IMR-90 (cell line): ENCODE results near the gene CREB5. TPM values are rescaled to one million over a fixed set of nuclear protein-coding genes. Genes with fewer than 3 reads are reported as not detected.

Experiments
- ATAC-seq: fragments of 200-7000 bp; cut with Tn5 transposase; 2 replicates; pipeline ENCODE4 v1.9.1; 2020; ENCODE audit warnings: low read depth, mild to moderate bottlenecking, moderate library complexity
- BruUV-seq: library from RNA; stranded (reverse); fragments of 400-500 nt; replicated peaks from 2 replicates; lab custom pipeline; 2021; lab: Mats Ljungman, UMichigan
- CTCF ChIA-PET: fragments of 300-600 bp; formaldehyde crosslinking; extraction: SDS; loops from one replicate; lab custom pipeline; 2021; ENCODE audit warnings: antibody characterized with exemption; lab: Yijun Ruan, JAX
- POLR2A ChIA-PET: fragments of 300-600 bp; sonication (Branson Sonifier 250); formaldehyde crosslinking; loops from one replicate; lab custom pipeline; 2022; ENCODE audit warnings: antibody characterized with exemption; ENCODE audit not compliant: unreplicated experiment; lab: Charles Lee
- DNase-seq: peaks from one replicate; pipeline ENCODE4 v3.0.0; 2013
- H2AFZ ChIP-seq: replicated peaks from 2 replicates; pipeline ENCODE3; 2013; ENCODE audit warnings: low read length, mild to moderate bottlenecking; ENCODE audit not compliant: poor library complexity
- H2AK5ac ChIP-seq: 2 replicates; pipeline ENCODE4 v1.6.1; 2013; ENCODE audit warnings: low read depth, low read length, inconsistent platforms
- H2AK9ac ChIP-seq: replicated peaks from 2 replicates; pipeline ENCODE3; 2013; ENCODE audit warnings: mild to moderate bottlenecking, low read depth, low read length, moderate library complexity; ENCODE audit not compliant: poor library complexity
- H2BK120ac ChIP-seq: 2 replicates; pipeline ENCODE4 v1.6.1; 2013; ENCODE audit warnings: low read depth, low read length, inconsistent platforms
- H2BK15ac ChIP-seq: 3 replicates; pipeline ENCODE4 v1.6.1; 2013; ENCODE audit warnings: low read depth, low read length, inconsistent platforms
- H2BK20ac ChIP-seq: 2 replicates; pipeline ENCODE4 v1.6.1; 2013; ENCODE audit warnings: low read depth, mild to moderate bottlenecking, inconsistent platforms, low read length, moderate library complexity
- H2BK5ac ChIP-seq: 2 replicates; pipeline ENCODE4 v1.6.1; 2013; ENCODE audit warnings: mild to moderate bottlenecking, low read depth, low read length, inconsistent platforms; ENCODE audit not compliant: poor library complexity, severe bottlenecking
- H3K14ac ChIP-seq: replicated peaks from 2 replicates; pipeline ENCODE4 v1.6.1; 2013; ENCODE audit warnings: low read depth, low read length, inconsistent platforms
- H3K18ac ChIP-seq: 2 replicates; pipeline ENCODE4 v1.6.1; 2013; ENCODE audit warnings: low read depth, low read length, control low read depth
- H3K23ac ChIP-seq: 2 replicates; pipeline ENCODE4 v1.6.1; 2013; ENCODE audit warnings: low read depth, low read length, inconsistent platforms
- H3K27ac ChIP-seq: 2 replicates; pipeline ENCODE4 v1.5.1; 2013; ENCODE audit warnings: mild to moderate bottlenecking, control low read depth, low read length; ENCODE audit not compliant: insufficient read depth
- H3K27me3 ChIP-seq: 2 replicates; pipeline ENCODE4 v1.6.1; 2013; ENCODE audit warnings: low read length; ENCODE audit not compliant: control insufficient read depth, insufficient read depth
- H3K36me3 ChIP-seq: 2 replicates; pipeline ENCODE4 v1.6.1; 2013; ENCODE audit warnings: low read length, mixed read lengths; ENCODE audit not compliant: control insufficient read depth, insufficient read depth
- H3K4ac ChIP-seq: 2 replicates; pipeline ENCODE4 v1.6.1; 2013; ENCODE audit warnings: low read depth, low read length, inconsistent platforms
- H3K4me1 ChIP-seq: 2 replicates; pipeline ENCODE4 v1.6.1; 2013; ENCODE audit warnings: low read length, mixed read lengths; ENCODE audit not compliant: control insufficient read depth, insufficient read depth
- H3K4me2 ChIP-seq: 2 replicates; pipeline ENCODE4 v1.6.1; 2013; ENCODE audit warnings: low read depth, mild to moderate bottlenecking, control low read depth, low read length, moderate library complexity
- H3K4me3 ChIP-seq: 2 replicates; pipeline ENCODE4 v1.5.1; 2013; ENCODE audit warnings: low read depth, mild to moderate bottlenecking, control low read depth, low read length, moderate library complexity; ENCODE audit not compliant: insufficient read depth
- H3K56ac ChIP-seq: 2 replicates; pipeline ENCODE4 v1.6.1; 2013; ENCODE audit warnings: low read length, inconsistent platforms; ENCODE audit not compliant: insufficient read depth; ENCODE audit errors: extremely low read depth
- H3K79me1 ChIP-seq, 2 experiments: 2 replicates each; pipeline ENCODE4 v1.6.1; 2013; ENCODE audit warnings: low read length in 2 of 2, inconsistent platforms in 1 of 2, low read depth in 1 of 2
- H3K9ac ChIP-seq: 2 replicates; pipeline ENCODE4 v1.6.1; 2013; ENCODE audit warnings: low read depth, low read length, control low read depth
- H3K9me1 ChIP-seq: 2 replicates; pipeline ENCODE4 v1.6.1; 2013; ENCODE audit warnings: low read length, inconsistent platforms; ENCODE audit not compliant: insufficient read depth
- H3K9me3 ChIP-seq: 2 replicates; pipeline ENCODE4 v1.6.1; 2013; ENCODE audit warnings: low read length; ENCODE audit not compliant: control insufficient read depth, insufficient read depth
- H4K20me1 ChIP-seq: 2 replicates; pipeline ENCODE4 v1.6.1; 2013; ENCODE audit warnings: low read length, inconsistent platforms; ENCODE audit not compliant: insufficient read depth
- H4K5ac ChIP-seq: 2 replicates; pipeline ENCODE4 v1.6.1; 2013; ENCODE audit warnings: mild to moderate bottlenecking, low read depth, low read length, control low read depth
- H4K8ac ChIP-seq, 2 experiments: 2 replicates each; pipeline ENCODE4 v1.6.1; 2013; ENCODE audit warnings: low read depth in 2 of 2, low read length in 2 of 2, control low read depth in 1 of 2, inconsistent platforms in 1 of 2
- H4K91ac ChIP-seq: 2 replicates; pipeline ENCODE4 v1.6.1; 2013; ENCODE audit warnings: low read depth, low read length, inconsistent platforms; ENCODE audit not compliant: insufficient read depth
- BHLHE40 ChIP-seq: fragments of 150-350 bp; IDR thresholded peaks from 2 replicates; pipeline ENCODE4 v1.6.1; 2016; ENCODE audit warnings: mild to moderate bottlenecking, low read depth, low read length
- CEBPB ChIP-seq: IDR thresholded peaks from 2 replicates; pipeline ENCODE4 v1.6.1; 2012; ENCODE audit warnings: low read depth, low read length, improper control_type of control experiment
- CHD1 ChIP-seq: IDR thresholded peaks from 2 replicates; pipeline ENCODE4 v1.6.1; 2012; ENCODE audit warnings: low read depth, low read length, improper control_type of control experiment
- ELK1 ChIP-seq: fragments of 150-350 bp; IDR thresholded peaks from 2 replicates; pipeline ENCODE4 v1.6.1; 2016; ENCODE audit warnings: low read depth, mild to moderate bottlenecking, low read length, moderate library complexity, borderline replicate concordance
- FOS ChIP-seq: fragments of 150-350 bp; IDR thresholded peaks from 2 replicates; pipeline ENCODE4 v1.6.1; 2016; ENCODE audit warnings: low read depth, low read length
- MAZ ChIP-seq: IDR thresholded peaks from 2 replicates; pipeline ENCODE4 v1.6.1; 2012; ENCODE audit warnings: low read depth, mild to moderate bottlenecking, low read length, improper control_type of control experiment, moderate library complexity, borderline replicate concordance
- MXI1 ChIP-seq: IDR thresholded peaks from 2 replicates; pipeline ENCODE4 v1.6.1; 2012; ENCODE audit warnings: low read depth, mild to moderate bottlenecking, low read length, moderate library complexity, borderline replicate concordance
- NFE2L2 ChIP-seq: fragments of 150-350 bp; IDR thresholded peaks from 2 replicates; pipeline ENCODE4 v1.6.1; 2016; ENCODE audit warnings: low read depth, mild to moderate bottlenecking, low read length
- POLR2A ChIP-seq: IDR thresholded peaks from 2 replicates; pipeline ENCODE4 v1.6.1; 2012; ENCODE audit warnings: mild to moderate bottlenecking, low read depth, low read length
- RAD21 ChIP-seq: IDR thresholded peaks from 2 replicates; pipeline ENCODE4 v1.6.1; 2012; ENCODE audit warnings: low read length, improper control_type of control experiment
- RCOR1 ChIP-seq: IDR thresholded peaks from 2 replicates; pipeline ENCODE4 v1.6.1; 2012; ENCODE audit warnings: mild to moderate bottlenecking, low read length, improper control_type of control experiment; ENCODE audit not compliant: insufficient replicate concordance
- RFX5 ChIP-seq: IDR thresholded peaks from 2 replicates; pipeline ENCODE4 v1.8.0; 2012; ENCODE audit warnings: low read depth, mild to moderate bottlenecking, low read length, moderate library complexity
- SMC3 ChIP-seq: fragments of 150-350 bp; IDR thresholded peaks from 2 replicates; pipeline ENCODE4 v1.6.1; 2016; ENCODE audit warnings: low read depth, mild to moderate bottlenecking, antibody characterized with exemption, low read length, moderate library complexity
- USF2 ChIP-seq: fragments of 150-350 bp; IDR thresholded peaks from 2 replicates; pipeline ENCODE4 v1.6.1; 2017; ENCODE audit warnings: mild to moderate bottlenecking, antibody characterized with exemption, low read length, low read depth
- WGBS, 2 experiments: methylation state at CpG; one replicate each; pipeline versions ENCODE4 v1.1.5 to v1.1.7; 2013; ENCODE audit warnings: missing lambda C conversion rate in 2 of 2; ENCODE audit not compliant: insufficient read length in 1 of 2; ENCODE audit errors: extremely low coverage in 2 of 2; 5-methylcytosine and 5-hydroxymethylcytosine counted together
- dilution Hi-C: fragments of 300-500 bp; cut with HindIII; formaldehyde crosslinking; loops from one replicate; pipeline ENCODE4 v1.14.3; 2018; ENCODE audit warnings: low sequenced_read_pairs; ENCODE audit not compliant: unreplicated experiment
- in situ Hi-C: fragments of 300-500 bp; cut with MboI; formaldehyde crosslinking; loops from 3 replicates; pipeline ENCODE4 v1.14.3; 2019; ENCODE audit warnings: low sequenced_read_pairs, inconsistent platforms, mixed read lengths
- intact Hi-C: fragments of 100-400 bp; cut with micrococcal nuclease; formaldehyde crosslinking; loops from 2 replicates; pipeline ENCODE4 v1.10.0; 2022
- polyA plus RNA-seq, 3 experiments: library from polyadenylated mRNA; depleted of rRNA; stranded (reverse); fragments of >200 nt; gene quantifications; 2 replicates each; pipeline ENCODE4 v1.2.3, GENCODE V29; 2012; ENCODE audit warnings: low replicate concordance in 1 of 3
- total RNA-seq: library from RNA; depleted of rRNA; stranded (reverse); fragments of >200 nt; gene quantifications from 2 replicates; pipeline ENCODE4 v1.2.3, GENCODE V29; 2012

Gene CREB5
- total and polyA plus RNA-seq, 2 of the 4 experiments (the other 2 are of a cell fraction) = 7.3 to 13.1 TPM

- Histone ChIP-seq H2AFZ (no peak overlapping the region), H3K4me1 (no peaks in the 10 kb centered on the region; the same call in none of the 2 replicates), H3K9me3 (no peaks in the 10 kb centered on the region), H3K4ac (no peak overlapping the region), H2AK9ac (no peak overlapping the region), H2BK120ac (no peak overlapping the region), H3K27me3 (no peaks in the 10 kb centered on the region), H3K4me3 (no peak overlapping the region), H3K14ac (no peak overlapping the region), H3K27ac (no peak overlapping the region), H2BK5ac (no peak overlapping the region), H3K9me1 (no peaks in the 10 kb centered on the region), H4K20me1 (no peaks in the 10 kb centered on the region), H3K9ac (no peak overlapping the region), H4K8ac (no peak overlapping the region), H2BK15ac (no peak overlapping the region), H4K5ac (no peak overlapping the region), H4K91ac (no peak overlapping the region), H3K79me1 (no peaks in the 10 kb centered on the region), H3K23ac (no peak overlapping the region), H2AK5ac (no peak overlapping the region), H3K56ac (no peak overlapping the region), H2BK20ac (no peak overlapping the region), H3K4me2 (no peak overlapping the region), H3K18ac (no peak overlapping the region), H3K36me3 (peaks cover 4% of the 10 kb centered on the region; the same call in 1 of the 2 replicates)
- in situ Hi-C loops (no loop called here), intact Hi-C loops (no loop called here), dilution Hi-C loops (no loop called here)
- DNase-seq (no peak), ATAC-seq (no peak)
- ChIA-PET CTCF (interaction anchor here (0.6 kb wide), 1 partner anchor 51 kb away, joined by 4 read pairs; no protein-coding TSS in a partner anchor), POLR2A (no interaction called here)
- WGBS, 2 experiments = 100% methylated on average over 1 of the region's 4 CpGs; no CpG with 5 or more reads in 1 of the 2 experiments
- no TSS peak for BruUV-seq
- TF ChIP-seq CHD1 = no peak
- TF ChIP-seq MXI1 = no peak
- TF ChIP-seq POLR2A = no peak
- no peak for TF ChIP-seq MAZ
- no peak for TF ChIP-seq CEBPB
- TF ChIP-seq FOS = no peak
- no peak for TF ChIP-seq RAD21
- no peak for TF ChIP-seq ELK1
- no peak for TF ChIP-seq RFX5
- TF ChIP-seq USF2 = no peak
- no peak for TF ChIP-seq RCOR1
- no peak for TF ChIP-seq BHLHE40
- no peak for TF ChIP-seq SMC3
- no peak for TF ChIP-seq NFE2L2
Measured at GRCh38 chr7:28722684-28723083, 310.4 kb downstream of the CREB5 start.
